A549 (cell line): ENCODE measurements around the gene SLC6A4. TPM values are rescaled to one million over a fixed set of nuclear protein-coding genes. Genes with fewer than 3 reads are reported as not detected.

Experiments used
- ATAC-seq, 2 experiments: fragments of 200-7000 bp in 1 of 2; fragments of >200 bp in 1 of 2; cut with Nextera tagmentation in 1 of 2; cut with Tn5 transposase in 1 of 2; 3 replicates each; pipeline versions ENCODE4 v1.8.0 to v1.9.1; 2018 to 2020; ENCODE audit warnings: mild to moderate bottlenecking in 1 of 2, moderate library complexity in 1 of 2
- CTCF ChIA-PET: fragments of 300-600 bp; sonication (Branson Sonifier 250); formaldehyde crosslinking; extraction: SDS; loops from one replicate; lab custom pipeline; 2021; ENCODE audit warnings: antibody characterized with exemption, inconsistent platforms; lab: Yijun Ruan, JAX
- POLR2A ChIA-PET: fragments of 350-600 bp; formaldehyde crosslinking; extraction: SDS; loops from one replicate; lab custom pipeline; 2021; ENCODE audit warnings: antibody characterized with exemption, inconsistent platforms; lab: Yijun Ruan, JAX
- DNase-seq, 2 experiments: peaks; one replicate each; pipeline versions ENCODE4 v3.0.0 to v3.0.0-alpha.2; 2011 to 2016; ENCODE audit warnings: low read depth in 1 of 2, low spot score in 1 of 2
- FAIRE-seq: peaks from 2 replicates; lab custom pipeline; 2011; peaks lifted over from hg19 to GRCh38; lab: Jason Lieb, UNC
- H3K27ac ChIP-seq, 2 experiments: fragments of >200 bp; sonication (Bioruptor Twin); formaldehyde crosslinking; 3 replicates each; pipeline ENCODE4 v1.5.1; 2016 to 2017
- H3K4me1 ChIP-seq: fragments of >200 bp; sonication (Bioruptor Twin); formaldehyde crosslinking; 3 replicates; pipeline ENCODE4 v1.6.1; 2016
- H3K4me2 ChIP-seq: fragments of >200 bp; sonication (Bioruptor Twin); formaldehyde crosslinking; 3 replicates; pipeline ENCODE4 v1.6.1; 2016
- H3K4me3 ChIP-seq: fragments of >200 bp; sonication (Bioruptor Twin); formaldehyde crosslinking; 3 replicates; pipeline ENCODE4 v1.5.1; 2016
- H3K9me3 ChIP-seq: fragments of >200 bp; sonication (Bioruptor Twin); formaldehyde crosslinking; 3 replicates; pipeline ENCODE4 v1.6.1; 2016
- BHLHE40 ChIP-seq: IDR thresholded peaks from 2 replicates; pipeline ENCODE4 v1.6.1; 2012; ENCODE audit warnings: low read depth, low read length, inconsistent platforms
- CBX8 ChIP-seq: fragments of 200-600 bp; sonication (generic); IDR thresholded peaks from 2 replicates; pipeline ENCODE4 v1.6.1; 2016
- CEBPB ChIP-seq, 2 experiments: fragments of >200 bp in 1 of 2; sonication (Bioruptor Twin) in 1 of 2; formaldehyde crosslinking in 1 of 2; IDR thresholded peaks; 2 replicates each; pipeline ENCODE4 v1.6.1; 2012 to 2016
- CHD2 ChIP-seq: fragments of 150-350 bp; IDR thresholded peaks from 2 replicates; pipeline ENCODE4 v1.6.1; 2014; ENCODE audit warnings: low read length; ENCODE audit not compliant: partially characterized antibody
- EP300 ChIP-seq, 2 experiments: fragments of >200 bp; sonication (Bioruptor Twin); formaldehyde crosslinking; IDR thresholded peaks; 2 replicates in 1 of 2; 3 replicates in 1 of 2; pipeline ENCODE4 v1.6.1; 2016 to 2017
- ESRRA ChIP-seq: fragments of 150-350 bp; IDR thresholded peaks from 2 replicates; pipeline ENCODE4 v1.6.1; 2014; ENCODE audit warnings: mild to moderate bottlenecking, low read length, borderline replicate concordance
- GATA3 ChIP-seq: IDR thresholded peaks from 2 replicates; pipeline ENCODE4 v1.6.1; 2012; ENCODE audit warnings: borderline replicate concordance
- HES2 ChIP-seq: fragments of >200 bp; sonication (Bioruptor Twin); formaldehyde crosslinking; IDR thresholded peaks from 2 replicates; pipeline ENCODE4 v1.6.1; 2016
- HMGXB4 ChIP-seq: fragments of 250-450 bp; sonication (Bioruptor Pico); IDR thresholded peaks from 2 replicates; pipeline ENCODE4 v1.5.0; 2021; ENCODE audit warnings: mild to moderate bottlenecking, moderate library complexity, borderline replicate concordance
- HOXA7 ChIP-seq: fragments of 250-450 bp; sonication (Bioruptor Pico); IDR thresholded peaks from 2 replicates; pipeline ENCODE4 v1.5.0; 2020; ENCODE audit warnings: mild to moderate bottlenecking, moderate library complexity
- HOXB13 ChIP-seq: fragments of 250-450 bp; sonication (Bioruptor Pico); IDR thresholded peaks from 2 replicates; pipeline ENCODE4 v1.5.0; 2020; ENCODE audit warnings: low read depth, mild to moderate bottlenecking, moderate library complexity
- KDM1A ChIP-seq: fragments of 200-600 bp; sonication (generic); IDR thresholded peaks from 2 replicates; pipeline ENCODE4 v1.6.1; 2016; ENCODE audit warnings: low read depth, mild to moderate bottlenecking
- MYC ChIP-seq: IDR thresholded peaks from 2 replicates; pipeline ENCODE4 v1.6.1; 2012; ENCODE audit warnings: mild to moderate bottlenecking, inconsistent platforms, low read length, improper control_type of control experiment, borderline replicate concordance
- NPAS2 ChIP-seq: fragments of 250-450 bp; sonication (Bioruptor Pico); IDR thresholded peaks from 2 replicates; pipeline ENCODE4 v1.8.0; 2022; ENCODE audit warnings: mild to moderate bottlenecking, moderate library complexity, borderline replicate concordance
- RFX5 ChIP-seq: fragments of 450-650 bp; IDR thresholded peaks from 2 replicates; pipeline ENCODE4 v1.7.1; 2014; ENCODE audit warnings: antibody characterized with exemption, mild to moderate bottlenecking, moderate library complexity
- USF2 ChIP-seq: fragments of 450-650 bp; IDR thresholded peaks from 2 replicates; pipeline ENCODE4 v1.6.1; 2014; ENCODE audit warnings: antibody characterized with exemption
- ZC3H11A ChIP-seq: fragments of 450-650 bp; IDR thresholded peaks from 2 replicates; pipeline ENCODE4 v1.6.1; 2014; ENCODE audit warnings: antibody characterized with exemption, mild to moderate bottlenecking
- ZNF302 ChIP-seq: fragments of 250-450 bp; sonication (Bioruptor Pico); IDR thresholded peaks from 2 replicates; pipeline ENCODE4 v1.9.0; 2021; ENCODE audit warnings: inconsistent platforms, mild to moderate bottlenecking, moderate library complexity
- WGBS: methylation state at CpG from one replicate; pipeline ENCODE4 v1.1.6; 2017; ENCODE audit errors: missing lambda C conversion rate; 5-methylcytosine and 5-hydroxymethylcytosine counted together
- polyA plus RNA-seq, 4 experiments: library from polyadenylated mRNA; depleted of rRNA in 3 of 4; stranded (reverse); fragments of >200 nt; fragmentation: RNase III in 1 of 4; extraction: RNeasy Plus Mini Kit Qiagen cat#74134 plus additional on column Dnase treatment in 1 of 4; gene quantifications; 2 replicates in 3 of 4; 3 replicates in 1 of 4; pipeline ENCODE4 v1.2.3, GENCODE V29; 2011 to 2017

SLC6A4 gene
- polyA plus RNA-seq, 2 of the 4 experiments (the other 2 are of a cell fraction) = 0.12 TPM; not detected in 1

- ATAC-seq (no peak), DNase-seq (no peak), FAIRE-seq (peak; percentile 96)
- no peak overlapping the region for H3K27ac ChIP-seq
- CTCF ChIA-PET = interaction anchor here (1.4 to 1.5 kb wide), 2 partner anchors 8 to 9 kb away, joined by 3 to 4 read pairs; no protein-coding TSS in a partner anchor
- POLR2A ChIA-PET = no interaction called here
- WGBS = 86% methylated on average over 2 of the region's 2 CpGs
- H3K9me3 ChIP-seq = no peaks in the 10 kb centered on the region
- H3K4me2 ChIP-seq = no peak overlapping the region
- TF ChIP-seq USF2 = no peak
- TF ChIP-seq KDM1A = no peak
- no peak for TF ChIP-seq HMGXB4 (CRISPR knock-in tag)
- no peak for TF ChIP-seq HOXB13 (CRISPR knock-in tag)
- no peak for TF ChIP-seq ZC3H11A
- no peak for TF ChIP-seq MYC
- no peak for TF ChIP-seq HOXA7 (CRISPR knock-in tag)
- H3K4me3 ChIP-seq = no peak overlapping the region
- H3K4me1 ChIP-seq = no peaks in the 10 kb centered on the region
Measured at GRCh38 chr17:30173649-30174048, 61.8 kb downstream of the SLC6A4 start.

DNA sequence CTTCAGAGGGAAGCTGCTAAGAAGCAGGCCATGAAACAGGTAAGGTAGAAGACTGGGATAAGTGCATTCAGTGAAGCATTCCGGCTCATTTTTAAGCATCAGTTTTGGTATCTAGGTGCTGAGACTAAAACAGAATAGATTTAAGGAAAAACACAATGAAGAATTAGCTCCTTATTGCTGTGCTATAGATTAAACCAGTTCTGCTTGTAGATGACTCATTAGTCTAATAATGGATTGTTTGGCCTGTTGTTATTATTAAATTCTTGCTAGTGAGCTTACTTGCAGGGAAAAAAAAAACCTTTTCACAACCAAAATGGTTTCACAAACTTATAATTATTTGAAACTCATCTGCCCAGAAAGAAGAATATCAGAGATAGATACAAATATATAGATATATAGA is 62.9 kb downstream of the SLC6A4 start:
- Histone ChIP-seq H3K4me2 (no peak overlapping the region), H3K4me1 (no peaks in the 10 kb centered on the region), H3K4me3 (no peak overlapping the region), H3K9me3 (no peaks in the 10 kb centered on the region), H3K27ac (no peak overlapping the region)
- WGBS = 94% methylated on average over 1 of the region's 1 CpG
- TF ChIP-seq CHD2 (no peak), KDM1A (no peak), NPAS2 (CRISPR knock-in tag) (no peak), RFX5 (no peak), CEBPB (IDR thresholded peaks at IDR 0.05) (no peak), ESRRA (no peak), BHLHE40 (no peak), GATA3 (no peak), CBX8 (no peak)
- POLR2A ChIA-PET = no interaction called here
- DNase-seq (no peak), ATAC-seq (no peak), FAIRE-seq (no peak)
- CTCF ChIA-PET = interaction anchor here (1.5 to 1.6 kb wide), 3 partner anchors 8 to 67 kb away, joined by 4 to 5 read pairs (median 5); no protein-coding TSS in a partner anchor

GRCh38 chr17:30170415-30170987 is 65.0 kb downstream of the SLC6A4 start:
- FAIRE-seq = no peak

More at GRCh38 chr17:30170415-30170987, 65.0 kb downstream of the SLC6A4 start:
- ATAC-seq (no peak), DNase-seq (no peak)
- ChIA-PET CTCF (interaction anchor here (0.8 to 0.9 kb wide), 3 partner anchors 45 to 391 kb away, joined by 3 read pairs; no protein-coding TSS in a partner anchor), POLR2A (interaction anchor here (0.6 kb wide), 1 partner anchor 19 kb away, joined by 5 read pairs; no protein-coding TSS in a partner anchor)
- Histone ChIP-seq H3K4me2 (no peak overlapping the region), H3K4me1 (0 out of 3 replicates have a peak, but pooled peaks cover 3% of the 10 kb centered on the region), H3K27ac (no peak overlapping the region), H3K4me3 (no peak overlapping the region), H3K9me3 (no peaks in the 10 kb centered on the region)
- TF ChIP-seq EP300 (IDR thresholded peaks at IDR 0.05) (no peak), MYC (no peak), ZNF302 (CRISPR knock-in tag) (no peak), HES2 (no peak)
